Endothelial cell of hepatic sinusoid (primary cell): Measurements from ENCODE around the gene ZC3H8.

Experiments used
- in situ Hi-C: cut with HindIII; loops from 2 replicates; pipeline ENCODE4 v1.10.0; 2017; ENCODE audit warnings: low sequenced_read_pairs

The ZC3H8 gene

GRCh38 chr2:112197868-112198267 lies 57.0 kb downstream of the ZC3H8 start:
- in situ Hi-C loops, result no loop called here

GRCh38 chr2:112195950-112196349 lies 58.9 kb downstream of the ZC3H8 start:
- in situ Hi-C loops, result no loop called here

- in situ Hi-C loops, result no loop called here
Observed at GRCh38 chr2:112195167-112195766, 59.6 kb downstream of the ZC3H8 start.

- in situ Hi-C loops, result no loop called here
Observed at GRCh38 chr2:112194482-112194881, 60.4 kb downstream of the ZC3H8 start.

- in situ Hi-C loops, result no loop called here
Observed at GRCh38 chr2:112194028-112194427, 60.8 kb downstream of the ZC3H8 start.

- in situ Hi-C loops, result no loop called here
Observed at GRCh38 chr2:112189001-112189556, 65.8 kb downstream of the ZC3H8 start.

- in situ Hi-C loops, result no loop called here
Observed at GRCh38 chr2:112187805-112188596, 66.8 kb downstream of the ZC3H8 start.

GRCh38 chr2:112187046-112187715 lies 67.7 kb downstream of the ZC3H8 start:
- in situ Hi-C loops, result no loop called here

GRCh38 chr2:112185131-112185530 lies 69.7 kb downstream of the ZC3H8 start:
- in situ Hi-C loops, result no loop called here

GRCh38 chr2:112184121-112184520 lies 70.7 kb downstream of the ZC3H8 start:
- in situ Hi-C loops, result no loop called here

GRCh38 chr2:112183327-112184025 lies 71.4 kb downstream of the ZC3H8 start:
- in situ Hi-C loops, result no loop called here

- in situ Hi-C loops, result no loop called here
Observed at GRCh38 chr2:112182581-112183034, 72.2 kb downstream of the ZC3H8 start.

- in situ Hi-C loops, result no loop called here
Observed at GRCh38 chr2:112181571-112182290, 73.1 kb downstream of the ZC3H8 start.

GRCh38 chr2:112175958-112176573 lies 78.8 kb downstream of the ZC3H8 start:
- in situ Hi-C loops, result no loop called here

GRCh38 chr2:112175333-112175732 lies 79.5 kb downstream of the ZC3H8 start:
- in situ Hi-C loops, result no loop called here

- in situ Hi-C loops, result no loop called here
Observed at GRCh38 chr2:112174383-112174782, 80.5 kb downstream of the ZC3H8 start.

- in situ Hi-C loops, result no loop called here
Observed at GRCh38 chr2:112173646-112174319, 81.1 kb downstream of the ZC3H8 start.

- in situ Hi-C loops, result no loop called here
Observed at GRCh38 chr2:112170495-112170894, 84.3 kb downstream of the ZC3H8 start.

- in situ Hi-C loops, result no loop called here
Observed at GRCh38 chr2:112168422-112169124, 86.3 kb downstream of the ZC3H8 start.
